Adrenal gland (tissue), 12 donors: ENCODE results near the gene TRIM63. TPM values are rescaled to one million over a fixed set of nuclear protein-coding genes. Genes with fewer than 3 reads are reported as not detected.

Experiments
- DNase-seq, 7 donors: peaks; one replicate each; pipeline ENCODE4 v3.0.0-alpha.2; 2019 to 2020
- H3K27ac ChIP-seq, 5 donors: fragments of 200-600 bp; sonication (generic) in 4 of 5; 1 replicate in 3 of 5; 2 replicates in 2 of 5; pipeline versions ENCODE4 v1.5.1 to v1.8.0; 2016 to 2020; ENCODE audit warnings: mild to moderate bottlenecking in 1 of 5
- H3K27me3 ChIP-seq: fragments of 200-600 bp; 2 replicates; pipeline ENCODE4 v1.8.0; 2021
- H3K36me3 ChIP-seq, 2 donors: fragments of 200-600 bp; replicated peaks in 1 of 2; 1 replicate in 1 of 2; 2 replicates in 1 of 2; pipeline versions ENCODE4 v1.5.1 to v1.8.0; 2018 to 2022
- H3K4me1 ChIP-seq, 2 donors: fragments of 200-600 bp; replicated peaks in 1 of 2; 1 replicate in 1 of 2; 2 replicates in 1 of 2; pipeline versions ENCODE4 v1.5.1 to v1.8.0; 2018 to 2021
- H3K4me3 ChIP-seq, 4 donors: fragments of 200-600 bp; sonication (generic) in 3 of 4; one replicate each; pipeline ENCODE4 v1.5.1; 2016 to 2018
- H3K9me3 ChIP-seq, 3 donors: fragments of 200-600 bp; sonication (generic) in 1 of 3; replicated peaks in 1 of 3; 1 replicate in 2 of 3; 2 replicates in 1 of 3; pipeline versions ENCODE4 v1.5.1 to v1.8.0; 2016 to 2021
- POLR2A ChIP-seq, 2 donors: fragments of 450-650 bp; IDR thresholded peaks; one replicate each; pipeline ENCODE4 v1.6.1; 2017; ENCODE audit warnings: antibody characterized with exemption in 2 of 2, mild to moderate bottlenecking in 2 of 2, moderate library complexity in 1 of 2
- WGBS, 4 donors: extraction: QIAGEN DNeasy Blood & Tissue Kit in 2 of 4; methylation state at CpG; one replicate each; pipeline versions ENCODE4 v1.1.5 to v1.1.7; 2013 to 2017; 5-methylcytosine and 5-hydroxymethylcytosine counted together
- intact Hi-C, 2 donors: fragments of 100-400 bp; cut with DNase I; formaldehyde crosslinking; loops; one replicate each; pipeline versions ENCODE4 v1.14.1 to v1.15.0; 2022 to 2023
- polyA plus RNA-seq, 3 donors: library from polyadenylated mRNA; stranded (reverse); fragments of 200-250 nt in 2 of 3; fragments of 350-450 nt in 1 of 3; fragmentation: Illumina TruSeq in 1 of 3; extraction: RNeasy Lipid Tissue Mini Kit (QIAGEN cat#74804) in 1 of 3; gene quantifications; one replicate each; pipeline ENCODE4 v1.2.3, GENCODE V29; 2013 to 2014
- small RNA-seq, 2 donors: library from RNA; depleted of rRNA; stranded (forward); fragments of <200 nt; gene quantifications; one replicate each; pipeline ENCODE3, GENCODE V24; 2016
- total RNA-seq, 9 donors: library from RNA; depleted of rRNA in 4 of 9; stranded (reverse); fragments of >200 nt in 4 of 9; fragments of 120-200 nt in 1 of 9; fragmentation: NEBNext Ultra II Directional in 1 of 9; extraction: Animal tissue kit (Norgen Biotek cat#: 25700) in 1 of 9; gene quantifications; one replicate each; pipeline versions ENCODE4 v1.1.0 to v1.2.4, GENCODE V29; 2013 to 2023
- TF ChIP-seq, protein P1 (sequence below), 6 experiments: fragments of 450-650 bp in 4 of 6; fragments of 200-600 bp in 2 of 6; sonication (generic) in 1 of 6; IDR thresholded peaks; 1 replicate in 5 of 6; 2 replicates in 1 of 6; pipeline versions ENCODE4 v1.5.1 to v1.8.0; 2016 to 2021; ENCODE audit warnings: antibody characterized with exemption in 6 of 6, mild to moderate bottlenecking in 2 of 6, moderate library complexity in 1 of 6
- donor health status: healthy with polysubstance abuse.
- donor health status: Bipolar disorder and iron deficiency.
- donor health status: DM: yes; HTN: yes; CAD: no.
- donor health status: DM: no; HTN: no; CAD: no.
- donor health status: DM: no; HTN: no; CAD: no.
- donor health status: DM: yes; HTN: yes; CAD: no.

The TRIM63 gene
- total and polyA plus RNA-seq, 12 donors = 0.06 to 4.6 (median 0.18) TPM; not detected in 7

DNA sequence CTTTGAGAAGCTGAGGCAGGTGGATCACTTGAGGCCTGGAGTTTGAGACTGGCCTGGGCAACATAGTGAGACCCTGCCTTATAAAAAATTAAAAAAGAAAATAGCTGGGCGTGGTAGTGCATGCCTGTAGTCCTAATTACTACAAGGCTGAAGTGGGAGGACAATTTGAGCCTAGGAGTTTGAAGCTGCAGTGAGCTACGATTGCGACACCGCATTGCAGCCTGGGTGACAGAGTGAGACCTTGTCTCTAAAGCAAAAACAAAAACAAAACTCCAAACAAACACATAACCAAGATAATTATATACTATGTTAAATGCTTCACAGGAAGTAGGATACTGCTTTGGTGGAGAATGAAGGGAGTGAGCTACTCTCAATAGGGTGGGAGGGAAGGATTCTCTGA lies 64.2 kb downstream of the TRIM63 start:
- peaks cover 0 to 6% of the 10 kb centered on the region in 2 donors for H3K4me1 ChIP-seq
- no peak overlapping the region for H3K27ac ChIP-seq
- H3K36me3 ChIP-seq = no peaks in the 10 kb centered on the region
- TF ChIP-seq, protein P1, sequence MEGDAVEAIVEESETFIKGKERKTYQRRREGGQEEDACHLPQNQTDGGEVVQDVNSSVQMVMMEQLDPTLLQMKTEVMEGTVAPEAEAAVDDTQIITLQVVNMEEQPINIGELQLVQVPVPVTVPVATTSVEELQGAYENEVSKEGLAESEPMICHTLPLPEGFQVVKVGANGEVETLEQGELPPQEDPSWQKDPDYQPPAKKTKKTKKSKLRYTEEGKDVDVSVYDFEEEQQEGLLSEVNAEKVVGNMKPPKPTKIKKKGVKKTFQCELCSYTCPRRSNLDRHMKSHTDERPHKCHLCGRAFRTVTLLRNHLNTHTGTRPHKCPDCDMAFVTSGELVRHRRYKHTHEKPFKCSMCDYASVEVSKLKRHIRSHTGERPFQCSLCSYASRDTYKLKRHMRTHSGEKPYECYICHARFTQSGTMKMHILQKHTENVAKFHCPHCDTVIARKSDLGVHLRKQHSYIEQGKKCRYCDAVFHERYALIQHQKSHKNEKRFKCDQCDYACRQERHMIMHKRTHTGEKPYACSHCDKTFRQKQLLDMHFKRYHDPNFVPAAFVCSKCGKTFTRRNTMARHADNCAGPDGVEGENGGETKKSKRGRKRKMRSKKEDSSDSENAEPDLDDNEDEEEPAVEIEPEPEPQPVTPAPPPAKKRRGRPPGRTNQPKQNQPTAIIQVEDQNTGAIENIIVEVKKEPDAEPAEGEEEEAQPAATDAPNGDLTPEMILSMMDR (IDR thresholded peaks at IDR 0.05) = no peak
- TF ChIP-seq POLR2A (IDR thresholded peaks at IDR 0.05) = no peak
- no peak for DNase-seq
- WGBS, 4 donors = 81 to 90% (median 85%) methylated on average over 4 of the region's 4 CpGs
- no peak overlapping the region for H3K4me3 ChIP-seq
- H3K9me3 ChIP-seq = no peaks in the 10 kb centered on the region
- H3K27me3 ChIP-seq = no peaks in the 10 kb centered on the region
- intact Hi-C loops = no loop called here

Small RNA genes within 50 kb of the gene (small RNA-seq; reads per million reads assigned to genes)
- gene RF00283 (0 reads per million in 2 donors), gene RF00492 (0 reads per million in 2 donors)

Other genes starting within 250 kb of the TRIM63 start
- gene MTFR1L, start 247.7 kb downstream of the TRIM63 start, total RNA-seq = 100 to 1,000 TPM; 116 to 285 (median 187) TPM
- 100 to 1,000 TPM; 157 to 298 (median 284) TPM for gene MTFR1L, start 247.7 kb downstream of the TRIM63 start, polyA plus RNA-seq
- gene AUNIP, start 208.2 kb downstream of the TRIM63 start, total RNA-seq = 1 to 10 TPM in 3 of 9 donors, under 1 TPM in 6; 0.24 to 3.4 (median 0.83) TPM
- gene AUNIP, start 208.2 kb downstream of the TRIM63 start, polyA plus RNA-seq = 1 to 10 TPM in 1 of 3 donors, under 1 TPM in 2; 0.56 to 1.2 (median 0.74) TPM
- 10 to 100 TPM; 30.2 to 71.8 (median 35.6) TPM for gene PAQR7, start 191.9 kb downstream of the TRIM63 start, total RNA-seq
- 10 to 100 TPM; 19.9 to 26.1 (median 20.6) TPM for gene PAQR7, start 191.9 kb downstream of the TRIM63 start, polyA plus RNA-seq
- gene STMN1, start 161.2 kb downstream of the TRIM63 start, total RNA-seq = 100 to 1,000 TPM in 1 of 9 donors, 10 to 100 TPM in 7, 1 to 10 TPM in 1; 7.9 to 242 (median 22.4) TPM
- gene STMN1, start 161.2 kb downstream of the TRIM63 start, polyA plus RNA-seq = 10 to 100 TPM; 32.6 to 88.7 (median 37.6) TPM
- 10 to 100 TPM in 8 of 9 donors, 1 to 10 TPM in 1; 6.6 to 32.8 (median 14.9) TPM for gene PAFAH2, start 69.6 kb downstream of the TRIM63 start, total RNA-seq
- gene PAFAH2, start 69.6 kb downstream of the TRIM63 start, polyA plus RNA-seq = 10 to 100 TPM in 1 of 3 donors, 1 to 10 TPM in 2; 8.3 to 12.3 (median 8.4) TPM
- gene EXTL1, start 45.9 kb downstream of the TRIM63 start, total RNA-seq = 1 to 10 TPM in 7 of 9 donors, under 1 TPM in 2; 0.50 to 6.5 (median 2.1) TPM
- gene EXTL1, start 45.9 kb downstream of the TRIM63 start, polyA plus RNA-seq = 1 to 10 TPM in 2 of 3 donors, under 1 TPM in 1; 0.31 to 4.2 (median 1.1) TPM
- 1 to 10 TPM in 5 of 9 donors, under 1 TPM in 4; 0.06 to 4.8 (median 1.1) TPM for gene SLC30A2, start 21.5 kb downstream of the TRIM63 start, total RNA-seq
- under 1 TPM; 0.15 to 0.32 (median 0.27) TPM for gene SLC30A2, start 21.5 kb downstream of the TRIM63 start, polyA plus RNA-seq
- gene PDIK1L, start 44.2 kb upstream of the TRIM63 start, total RNA-seq = 1 to 10 TPM; 2.3 to 9.8 (median 8.2) TPM
- 1 to 10 TPM; 1.6 to 6.6 (median 1.7) TPM for gene PDIK1L, start 44.2 kb upstream of the TRIM63 start, polyA plus RNA-seq
- 1 to 10 TPM in 8 of 9 donors, under 1 TPM in 1; 0.61 to 3.9 (median 2.2) TPM for gene FAM110D, start 91.4 kb upstream of the TRIM63 start, total RNA-seq
- gene FAM110D, start 91.4 kb upstream of the TRIM63 start, polyA plus RNA-seq = 1 to 10 TPM in 2 of 3 donors, under 1 TPM in 1; 0.46 to 6.2 (median 1.4) TPM
- not detected for gene C1orf232, start 101.3 kb upstream of the TRIM63 start, total RNA-seq
- not detected for gene C1orf232, start 101.3 kb upstream of the TRIM63 start, polyA plus RNA-seq
- gene ZNF593, start 102.3 kb upstream of the TRIM63 start, total RNA-seq = 10 to 100 TPM; 17.8 to 44.7 (median 30.6) TPM
- 100 to 1,000 TPM in 1 of 3 donors, 10 to 100 TPM in 1, 1 to 10 TPM in 1; 9.8 to 113 (median 51.0) TPM for gene ZNF593, start 102.3 kb upstream of the TRIM63 start, polyA plus RNA-seq
- under 1 TPM in 1 of 9 donors, not detected in 8; 0.18 TPM for gene ZNF593OS, start 104.2 kb upstream of the TRIM63 start, total RNA-seq
- gene ZNF593OS, start 104.2 kb upstream of the TRIM63 start, polyA plus RNA-seq = under 1 TPM in 1 of 3 donors, not detected in 2; 0.88 TPM
- gene CNKSR1, start 109.9 kb upstream of the TRIM63 start, total RNA-seq = 1 to 10 TPM in 1 of 9 donors, under 1 TPM in 4, not detected in 4; 0.17 to 2.1 (median 0.29) TPM
- gene CNKSR1, start 109.9 kb upstream of the TRIM63 start, polyA plus RNA-seq = 1 to 10 TPM in 1 of 3 donors, under 1 TPM in 2; 0.31 to 1.5 (median 0.64) TPM
- not detected for gene CATSPER4, start 123.0 kb upstream of the TRIM63 start, total RNA-seq
- gene CATSPER4, start 123.0 kb upstream of the TRIM63 start, polyA plus RNA-seq = not detected
- gene CEP85, start 166.6 kb upstream of the TRIM63 start, total RNA-seq = 10 to 100 TPM in 1 of 9 donors, 1 to 10 TPM in 8; 2.6 to 16.4 (median 5.8) TPM
- 1 to 10 TPM; 2.5 to 6.1 (median 3.1) TPM for gene CEP85, start 166.6 kb upstream of the TRIM63 start, polyA plus RNA-seq
- 100 to 1,000 TPM in 3 of 9 donors, 10 to 100 TPM in 6; 21.0 to 123 (median 72.5) TPM for gene SH3BGRL3, start 212.5 kb upstream of the TRIM63 start, total RNA-seq
- gene SH3BGRL3, start 212.5 kb upstream of the TRIM63 start, polyA plus RNA-seq = 100 to 1,000 TPM; 178 to 350 (median 321) TPM
- 10 to 100 TPM in 6 of 9 donors, 1 to 10 TPM in 3; 5.3 to 28.5 (median 13.3) TPM for gene UBXN11, start 239.0 kb upstream of the TRIM63 start, total RNA-seq
- gene UBXN11, start 239.0 kb upstream of the TRIM63 start, polyA plus RNA-seq = 100 to 1,000 TPM in 1 of 3 donors, 10 to 100 TPM in 1, 1 to 10 TPM in 1; 5.9 to 154 (median 53.1) TPM